ENCODE measurements around the gene GRM4.

Gene GRM4

GRCh38 chr6:34152042-34152524 lies 6.2 kb upstream of the GRM4 start:
- no peaks in the 10 kb centered on the region for H3K79me2 ChIP-seq (ENCODE audit: insufficient read depth, low read length)
- H3K4me3 ChIP-seq (ENCODE audit: insufficient read depth, low read length, poor library complexity, severe bottlenecking) = no peak overlapping the region
- TF ChIP-seq EZH2phosphoT487 (conservative IDR thresholded peaks at IDR 0.05; ENCODE audit: low read length) = no peak
- TF ChIP-seq, protein P1, sequence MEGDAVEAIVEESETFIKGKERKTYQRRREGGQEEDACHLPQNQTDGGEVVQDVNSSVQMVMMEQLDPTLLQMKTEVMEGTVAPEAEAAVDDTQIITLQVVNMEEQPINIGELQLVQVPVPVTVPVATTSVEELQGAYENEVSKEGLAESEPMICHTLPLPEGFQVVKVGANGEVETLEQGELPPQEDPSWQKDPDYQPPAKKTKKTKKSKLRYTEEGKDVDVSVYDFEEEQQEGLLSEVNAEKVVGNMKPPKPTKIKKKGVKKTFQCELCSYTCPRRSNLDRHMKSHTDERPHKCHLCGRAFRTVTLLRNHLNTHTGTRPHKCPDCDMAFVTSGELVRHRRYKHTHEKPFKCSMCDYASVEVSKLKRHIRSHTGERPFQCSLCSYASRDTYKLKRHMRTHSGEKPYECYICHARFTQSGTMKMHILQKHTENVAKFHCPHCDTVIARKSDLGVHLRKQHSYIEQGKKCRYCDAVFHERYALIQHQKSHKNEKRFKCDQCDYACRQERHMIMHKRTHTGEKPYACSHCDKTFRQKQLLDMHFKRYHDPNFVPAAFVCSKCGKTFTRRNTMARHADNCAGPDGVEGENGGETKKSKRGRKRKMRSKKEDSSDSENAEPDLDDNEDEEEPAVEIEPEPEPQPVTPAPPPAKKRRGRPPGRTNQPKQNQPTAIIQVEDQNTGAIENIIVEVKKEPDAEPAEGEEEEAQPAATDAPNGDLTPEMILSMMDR (IDR thresholded peaks at IDR 0.05; ENCODE audit: insufficient read depth, low read length, poor library complexity, severe bottlenecking) = no peak
- no peak overlapping the region for H3K4me2 ChIP-seq (ENCODE audit: low read depth, low read length, poor library complexity, severe bottlenecking)
- no peaks in the 10 kb centered on the region for H3K27me3 ChIP-seq (ENCODE audit: low read length)
- no peak overlapping the region for H3K9ac ChIP-seq (ENCODE audit: low read length)
- no peaks in the 10 kb centered on the region for H3K9me3 ChIP-seq (ENCODE audit: insufficient read depth, low read length)
- no peaks in the 10 kb centered on the region for H3K9me2 ChIP-seq (replicated peaks; ENCODE audit: insufficient read depth, low read length)
- no peak overlapping the region for H2AFZ ChIP-seq (ENCODE audit: low read depth, low read length, severe bottlenecking)
- H3F3A ChIP-seq (ENCODE audit: insufficient read depth) = no peaks in the 10 kb centered on the region
- no peaks in the 10 kb centered on the region for H3K36me3 ChIP-seq (ENCODE audit: low read length)
- no peak overlapping the region for H3K27ac ChIP-seq (ENCODE audit: low read depth, low read length)
- no peaks in the 10 kb centered on the region for H4K20me1 ChIP-seq (ENCODE audit: low read depth, low read length)

DNA sequence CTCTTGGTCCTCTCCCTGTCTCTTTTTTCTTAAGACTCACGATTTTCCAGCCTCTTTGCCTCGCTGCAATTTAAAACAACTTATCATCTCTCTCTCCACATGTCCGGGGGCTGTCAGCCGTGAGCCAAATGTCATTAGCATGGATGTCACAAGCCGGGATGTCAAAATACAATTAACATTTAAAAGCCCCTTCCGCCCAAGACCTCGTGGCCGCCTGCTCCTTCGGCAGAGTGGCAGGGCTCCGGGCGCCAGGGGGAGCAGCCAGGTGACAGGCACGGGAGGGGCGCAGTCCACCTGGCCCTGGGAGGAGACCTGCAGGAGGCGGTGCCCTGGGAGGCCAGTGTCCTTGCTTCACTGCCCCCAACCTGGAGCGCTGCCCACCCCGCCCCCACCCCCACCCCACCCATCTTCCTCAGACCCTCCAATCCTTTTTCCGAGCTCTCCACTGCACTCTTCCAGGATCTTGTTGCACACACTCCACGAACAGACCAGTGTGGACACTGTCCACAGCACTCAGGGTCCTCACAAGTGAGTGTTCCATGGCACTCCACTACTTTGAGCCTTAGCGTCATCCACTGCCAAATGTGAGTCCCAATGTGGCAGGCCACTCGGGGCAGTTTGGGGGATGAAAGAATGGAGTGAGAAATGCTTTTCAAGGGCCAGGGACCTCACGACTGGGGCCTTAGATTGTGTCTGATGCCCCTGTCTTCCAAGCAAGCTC lies 5.6 kb upstream of the GRM4 start:
- Histone ChIP-seq H3K4me2 (ENCODE audit: low read depth, low read length, poor library complexity, severe bottlenecking) (no peak overlapping the region), H3F3A (ENCODE audit: insufficient read depth) (no peaks in the 10 kb centered on the region), H3K27ac (ENCODE audit: low read depth, low read length) (no peak overlapping the region), H3K36me3 (ENCODE audit: low read length) (no peaks in the 10 kb centered on the region), H3K79me2 (ENCODE audit: insufficient read depth, low read length) (no peaks in the 10 kb centered on the region), H3K9me2 (replicated peaks; ENCODE audit: insufficient read depth, low read length) (no peaks in the 10 kb centered on the region), H4K20me1 (ENCODE audit: low read depth, low read length) (no peaks in the 10 kb centered on the region), H3K4me3 (ENCODE audit: insufficient read depth, low read length, poor library complexity, severe bottlenecking) (no peak overlapping the region), H3K27me3 (ENCODE audit: low read length) (no peaks in the 10 kb centered on the region), H3K9me3 (ENCODE audit: insufficient read depth, low read length) (no peaks in the 10 kb centered on the region), H3K9ac (ENCODE audit: low read length) (no peak overlapping the region), H2AFZ (ENCODE audit: low read depth, low read length, severe bottlenecking) (no peak overlapping the region)
- no peak for TF ChIP-seq EZH2phosphoT487 (conservative IDR thresholded peaks at IDR 0.05; ENCODE audit: low read length)
- TF ChIP-seq, protein P1 (IDR thresholded peaks at IDR 0.05; ENCODE audit: insufficient read depth, low read length, poor library complexity, severe bottlenecking) = no peak

DNA sequence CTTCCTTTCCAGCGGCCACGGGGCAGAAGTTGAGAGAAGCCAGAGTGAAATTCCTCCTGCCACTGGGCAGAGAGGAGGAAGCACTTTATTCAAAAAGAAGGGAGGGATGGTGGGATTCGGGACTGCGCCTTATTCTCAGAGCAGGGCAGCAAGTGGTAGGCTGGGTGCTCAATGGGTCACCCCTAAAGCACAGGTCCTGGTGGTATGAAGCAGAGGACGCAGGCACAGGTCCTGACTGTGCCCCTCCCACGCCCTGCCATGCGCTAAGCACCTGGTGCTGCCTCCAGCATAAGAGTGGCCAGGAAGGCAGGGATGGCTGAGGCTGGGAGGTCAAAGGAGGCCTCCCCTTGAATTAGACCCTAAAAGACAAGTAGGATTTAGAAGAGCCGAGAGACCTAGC lies 4.9 kb upstream of the GRM4 start:
- Histone ChIP-seq H3K4me3 (ENCODE audit: insufficient read depth, low read length, poor library complexity, severe bottlenecking) (no peak overlapping the region), H2AFZ (ENCODE audit: low read depth, low read length, severe bottlenecking) (no peak overlapping the region), H4K20me1 (ENCODE audit: low read depth, low read length) (no peaks in the 10 kb centered on the region), H3K9ac (ENCODE audit: low read length) (no peak overlapping the region), H3K79me2 (ENCODE audit: insufficient read depth, low read length) (no peaks in the 10 kb centered on the region), H3K9me2 (replicated peaks; ENCODE audit: insufficient read depth, low read length) (no peaks in the 10 kb centered on the region), H3K9me3 (ENCODE audit: insufficient read depth, low read length) (no peaks in the 10 kb centered on the region), H3K27ac (ENCODE audit: low read depth, low read length) (no peak overlapping the region), H3K27me3 (ENCODE audit: low read length) (no peaks in the 10 kb centered on the region), H3K36me3 (ENCODE audit: low read length) (no peaks in the 10 kb centered on the region), H3F3A (ENCODE audit: insufficient read depth) (no peaks in the 10 kb centered on the region), H3K4me2 (ENCODE audit: low read depth, low read length, poor library complexity, severe bottlenecking) (no peak overlapping the region)
- TF ChIP-seq EZH2phosphoT487 (conservative IDR thresholded peaks at IDR 0.05; ENCODE audit: low read length) = no peak
- TF ChIP-seq, protein P1 (IDR thresholded peaks at IDR 0.05; ENCODE audit: insufficient read depth, low read length, poor library complexity, severe bottlenecking) = no peak

Data from SU-DHL-6 (cell line).